Hepatocyte (in vitro differentiated cells): Measurements from ENCODE around the gene DOCK1.

Source experiments
- EZH2 ChIP-seq: fragments of 200-600 bp; sonication (generic); IDR thresholded peaks from 2 replicates; pipeline ENCODE4 v1.6.1; 2016; ENCODE audit warnings: antibody characterized with exemption, mild to moderate bottlenecking, borderline replicate concordance
- TF ChIP-seq, protein P1 (sequence below): fragments of 200-600 bp; sonication (generic); IDR thresholded peaks from 2 replicates; pipeline ENCODE4 v1.5.1; 2016; ENCODE audit warnings: antibody characterized with exemption, mild to moderate bottlenecking; ENCODE audit not compliant: poor library complexity

DNA sequence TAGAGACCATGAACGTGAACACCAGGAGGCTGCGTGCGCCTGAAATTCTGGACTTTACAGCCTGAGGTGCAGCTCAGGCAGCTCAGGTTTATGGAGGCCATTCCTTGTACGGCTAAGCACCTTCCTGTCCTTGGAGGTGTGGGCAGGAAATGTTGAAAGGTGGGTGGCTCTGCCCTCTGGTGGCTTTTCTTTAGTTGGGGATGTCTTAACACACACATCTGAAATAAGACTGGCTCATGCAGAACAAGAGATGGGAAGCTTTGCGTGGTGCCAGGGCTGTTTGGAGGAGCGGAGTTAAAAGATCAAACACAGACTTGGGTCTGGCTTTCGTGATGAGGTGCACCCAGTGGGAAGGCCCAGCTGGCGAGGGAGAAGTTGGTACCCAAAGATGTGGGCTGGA, 64.1 kb downstream of the DOCK1 start:
- TF ChIP-seq, protein P1, sequence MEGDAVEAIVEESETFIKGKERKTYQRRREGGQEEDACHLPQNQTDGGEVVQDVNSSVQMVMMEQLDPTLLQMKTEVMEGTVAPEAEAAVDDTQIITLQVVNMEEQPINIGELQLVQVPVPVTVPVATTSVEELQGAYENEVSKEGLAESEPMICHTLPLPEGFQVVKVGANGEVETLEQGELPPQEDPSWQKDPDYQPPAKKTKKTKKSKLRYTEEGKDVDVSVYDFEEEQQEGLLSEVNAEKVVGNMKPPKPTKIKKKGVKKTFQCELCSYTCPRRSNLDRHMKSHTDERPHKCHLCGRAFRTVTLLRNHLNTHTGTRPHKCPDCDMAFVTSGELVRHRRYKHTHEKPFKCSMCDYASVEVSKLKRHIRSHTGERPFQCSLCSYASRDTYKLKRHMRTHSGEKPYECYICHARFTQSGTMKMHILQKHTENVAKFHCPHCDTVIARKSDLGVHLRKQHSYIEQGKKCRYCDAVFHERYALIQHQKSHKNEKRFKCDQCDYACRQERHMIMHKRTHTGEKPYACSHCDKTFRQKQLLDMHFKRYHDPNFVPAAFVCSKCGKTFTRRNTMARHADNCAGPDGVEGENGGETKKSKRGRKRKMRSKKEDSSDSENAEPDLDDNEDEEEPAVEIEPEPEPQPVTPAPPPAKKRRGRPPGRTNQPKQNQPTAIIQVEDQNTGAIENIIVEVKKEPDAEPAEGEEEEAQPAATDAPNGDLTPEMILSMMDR: peak; percentile 36
- TF ChIP-seq EZH2: no peak
